Testis (tissue), 3 donors: Measurements from ENCODE around the gene GPC3. TPM values are rescaled to one million over a fixed set of nuclear protein-coding genes. Genes with fewer than 3 reads are reported as not detected.
"Not testable (repeated sequence)": the region's sequence is repeated elsewhere in the genome, so short reads cannot be mapped to it uniquely, and the experiment has no call there.

Source experiments
- DNase-seq: peaks from one replicate; pipeline ENCODE4 v3.0.0-alpha.2; 2019
- H3K27ac ChIP-seq, 2 donors: fragments of 200-600 bp; sonication (generic); one replicate each; pipeline ENCODE4 v1.5.1; 2019
- H3K27me3 ChIP-seq: fragments of 200-600 bp; sonication (generic); one replicate; pipeline ENCODE4 v1.5.1; 2019
- H3K36me3 ChIP-seq: fragments of 200-600 bp; sonication (generic); one replicate; pipeline ENCODE4 v1.5.1; 2017; ENCODE audit warnings: low read depth; ENCODE audit errors: missing control alignments
- H3K4me1 ChIP-seq: fragments of 200-600 bp; sonication (generic); one replicate; pipeline ENCODE4 v1.5.1; 2019
- H3K4me3 ChIP-seq, 2 donors: fragments of 200-600 bp; sonication (generic); one replicate each; pipeline ENCODE4 v1.5.1; 2017 to 2019
- H3K9me3 ChIP-seq: fragments of 200-600 bp; sonication (generic); one replicate; pipeline ENCODE4 v1.5.1; 2017
- POLR2A ChIP-seq: fragments of 450-650 bp; IDR thresholded peaks from one replicate; pipeline ENCODE4 v1.6.1; 2017; ENCODE audit warnings: antibody characterized with exemption, mild to moderate bottlenecking, moderate library complexity
- WGBS, 2 donors: methylation state at CpG; one replicate each; pipeline ENCODE4 v1.1.5; 2018; 5-methylcytosine and 5-hydroxymethylcytosine counted together
- intact Hi-C: fragments of 100-400 bp; cut with DNase I; formaldehyde crosslinking; loops from one replicate; pipeline ENCODE4 v1.15.1; 2023; ENCODE audit warnings: low total_unique reads
- polyA plus RNA-seq: library from polyadenylated mRNA; stranded (reverse); fragments of 350-450 nt; fragmentation: Illumina TruSeq; extraction: RNeasy Lipid Tissue Mini Kit (QIAGEN cat#74804); gene quantifications from one replicate; pipeline ENCODE4 v1.2.3, GENCODE V29; 2014; ENCODE audit warnings: low read depth, low replicate concordance; ENCODE audit not compliant: insufficient read depth
- total RNA-seq, 2 donors: library from RNA; depleted of rRNA; stranded (reverse); fragments of >200 nt; gene quantifications; one replicate each; pipeline ENCODE4 v1.2.3, GENCODE V29; 2016
- TF ChIP-seq, protein P1 (sequence below), 3 experiments: fragments of 450-650 bp in 2 of 3; fragments of 200-600 bp in 1 of 3; sonication (generic) in 1 of 3; IDR thresholded peaks; one replicate each; pipeline ENCODE4 v1.5.1; 2016 to 2019; ENCODE audit warnings: antibody characterized with exemption in 3 of 3, mild to moderate bottlenecking in 2 of 3, moderate library complexity in 1 of 3

Gene GPC3
- total and polyA plus RNA-seq, 3 donors from 2014 or later = 4.9 to 12.9 (median 5.4) TPM

DNA sequence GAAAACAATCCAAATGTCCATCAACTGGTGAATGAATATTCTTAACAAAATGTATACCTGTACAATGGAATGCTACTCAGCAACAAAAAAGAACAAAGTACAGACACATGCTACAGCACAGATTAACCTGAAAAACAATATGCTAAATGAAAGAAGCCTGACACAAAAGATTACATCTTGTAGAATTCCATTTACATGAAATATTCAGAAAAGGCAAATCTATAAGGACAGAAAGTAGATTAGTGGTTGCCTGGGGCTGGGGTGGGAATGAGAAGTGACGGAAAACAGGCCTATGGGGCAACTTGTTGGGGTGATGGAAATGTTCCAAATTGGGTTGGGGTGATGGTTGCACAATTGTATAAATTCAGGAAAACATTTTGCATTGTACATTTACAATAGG lies 351.0 kb downstream of the GPC3 start:
- DNase-seq = no peak
- no peak overlapping the region for H3K4me3 ChIP-seq
- no peak overlapping the region for H3K27ac ChIP-seq
- intact Hi-C loops = no loop called here
- H3K36me3 ChIP-seq = no peaks in the 10 kb centered on the region
- TF ChIP-seq, protein P1, sequence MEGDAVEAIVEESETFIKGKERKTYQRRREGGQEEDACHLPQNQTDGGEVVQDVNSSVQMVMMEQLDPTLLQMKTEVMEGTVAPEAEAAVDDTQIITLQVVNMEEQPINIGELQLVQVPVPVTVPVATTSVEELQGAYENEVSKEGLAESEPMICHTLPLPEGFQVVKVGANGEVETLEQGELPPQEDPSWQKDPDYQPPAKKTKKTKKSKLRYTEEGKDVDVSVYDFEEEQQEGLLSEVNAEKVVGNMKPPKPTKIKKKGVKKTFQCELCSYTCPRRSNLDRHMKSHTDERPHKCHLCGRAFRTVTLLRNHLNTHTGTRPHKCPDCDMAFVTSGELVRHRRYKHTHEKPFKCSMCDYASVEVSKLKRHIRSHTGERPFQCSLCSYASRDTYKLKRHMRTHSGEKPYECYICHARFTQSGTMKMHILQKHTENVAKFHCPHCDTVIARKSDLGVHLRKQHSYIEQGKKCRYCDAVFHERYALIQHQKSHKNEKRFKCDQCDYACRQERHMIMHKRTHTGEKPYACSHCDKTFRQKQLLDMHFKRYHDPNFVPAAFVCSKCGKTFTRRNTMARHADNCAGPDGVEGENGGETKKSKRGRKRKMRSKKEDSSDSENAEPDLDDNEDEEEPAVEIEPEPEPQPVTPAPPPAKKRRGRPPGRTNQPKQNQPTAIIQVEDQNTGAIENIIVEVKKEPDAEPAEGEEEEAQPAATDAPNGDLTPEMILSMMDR (IDR thresholded peaks at IDR 0.05) = no peak
- TF ChIP-seq POLR2A = no peak
- H3K27me3 ChIP-seq = no peaks in the 10 kb centered on the region
- WGBS, 2 donors = 0 to 100% methylated on average over 1 of the region's 1 CpG
- H3K4me1 ChIP-seq = no peaks in the 10 kb centered on the region
- H3K9me3 ChIP-seq = no peaks in the 10 kb centered on the region

DNA sequence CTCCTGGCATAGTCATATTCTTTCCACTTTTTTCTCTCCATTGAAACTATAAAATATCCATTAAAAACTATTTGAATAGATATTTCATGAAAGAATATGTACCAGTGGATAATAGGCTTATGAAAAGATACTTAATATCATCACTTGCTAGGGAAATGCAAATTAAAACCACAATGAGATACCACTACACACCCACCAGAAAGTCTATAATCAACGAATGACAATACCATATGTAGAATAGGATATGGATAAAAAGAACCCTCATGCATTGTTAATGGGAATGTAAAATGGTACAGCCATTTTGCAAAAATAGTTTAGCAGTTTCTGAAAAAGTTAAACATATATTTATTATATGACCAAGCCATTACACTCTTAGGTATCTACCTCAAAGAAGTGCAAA lies 351.4 kb downstream of the GPC3 start:
- H3K36me3 ChIP-seq = no peaks in the 10 kb centered on the region

DNA sequence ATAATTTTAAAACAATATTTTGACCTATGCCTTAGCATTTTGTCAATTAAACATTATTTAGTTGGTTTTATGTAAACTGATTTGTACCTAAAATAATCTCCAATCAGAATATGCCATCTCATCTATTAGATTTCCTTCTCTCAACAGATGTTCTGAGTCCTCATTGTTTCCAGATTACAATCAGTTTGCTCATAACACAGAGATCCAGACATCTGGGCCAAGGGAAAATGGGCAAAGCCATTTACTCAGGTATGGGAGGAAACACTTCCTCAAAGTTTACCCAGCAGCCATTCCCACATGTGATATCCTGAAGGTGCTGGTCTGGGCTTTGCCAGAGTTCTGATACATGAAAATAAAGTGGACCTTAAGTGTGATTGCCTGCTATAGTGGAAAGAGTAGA lies 352.2 kb downstream of the GPC3 start:
- H3K36me3 ChIP-seq = no peaks in the 10 kb centered on the region
- no peak overlapping the region for H3K4me3 ChIP-seq
- H3K27ac ChIP-seq = no peak overlapping the region
- no peaks in the 10 kb centered on the region for H3K9me3 ChIP-seq
- intact Hi-C loops = no loop called here
- no peak for DNase-seq
- no peaks in the 10 kb centered on the region for H3K27me3 ChIP-seq
- H3K4me1 ChIP-seq = no peaks in the 10 kb centered on the region
- TF ChIP-seq, protein P1 (IDR thresholded peaks at IDR 0.05) = no peak
- no peak for TF ChIP-seq POLR2A

More for the DNA sequence above, 351.4 kb downstream of the GPC3 start:
- Histone ChIP-seq H3K4me1 (no peaks in the 10 kb centered on the region), H3K27ac (no peak overlapping the region), H3K9me3 (no peaks in the 10 kb centered on the region), H3K27me3 (no peaks in the 10 kb centered on the region), H3K4me3 (no peak overlapping the region)
- no peak for DNase-seq
- intact Hi-C loops = no loop called here
- TF ChIP-seq, protein P1 (IDR thresholded peaks at IDR 0.05) = no peak
- TF ChIP-seq POLR2A = no peak
- WGBS, 2 donors = 70 to 93% methylated on average over 1 of the region's 1 CpG

DNA sequence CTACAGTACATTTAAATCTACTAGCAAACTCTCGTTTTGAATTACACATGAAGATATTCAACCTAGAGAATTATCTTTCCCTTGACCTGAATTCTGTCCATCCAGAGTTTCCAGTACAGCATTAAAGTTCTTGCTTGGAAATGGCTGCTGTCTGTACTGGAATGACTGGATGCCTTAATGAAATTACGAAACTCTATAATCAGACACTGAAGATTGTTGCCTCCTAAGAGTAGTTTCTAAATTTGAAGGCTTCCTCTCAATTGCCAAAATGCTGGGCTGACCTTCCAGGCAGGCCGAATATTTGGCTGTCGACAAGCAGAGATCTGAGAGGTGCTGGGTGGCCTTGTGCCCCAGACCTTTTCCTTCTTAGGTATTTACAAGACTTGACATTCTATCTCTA lies 355.0 kb downstream of the GPC3 start:
- Histone ChIP-seq H3K27me3 (no peaks in the 10 kb centered on the region), H3K36me3 (no peaks in the 10 kb centered on the region), H3K9me3 (no peaks in the 10 kb centered on the region), H3K4me1 (no peaks in the 10 kb centered on the region), H3K27ac (no peak overlapping the region), H3K4me3 (no peak overlapping the region)
- intact Hi-C loops = no loop called here
- TF ChIP-seq, protein P1 (IDR thresholded peaks at IDR 0.05) = no peak
- no peak for TF ChIP-seq POLR2A
- no peak for DNase-seq
- 62% methylated on average over 4 of the region's 4 CpGs for WGBS, 2 donors

DNA sequence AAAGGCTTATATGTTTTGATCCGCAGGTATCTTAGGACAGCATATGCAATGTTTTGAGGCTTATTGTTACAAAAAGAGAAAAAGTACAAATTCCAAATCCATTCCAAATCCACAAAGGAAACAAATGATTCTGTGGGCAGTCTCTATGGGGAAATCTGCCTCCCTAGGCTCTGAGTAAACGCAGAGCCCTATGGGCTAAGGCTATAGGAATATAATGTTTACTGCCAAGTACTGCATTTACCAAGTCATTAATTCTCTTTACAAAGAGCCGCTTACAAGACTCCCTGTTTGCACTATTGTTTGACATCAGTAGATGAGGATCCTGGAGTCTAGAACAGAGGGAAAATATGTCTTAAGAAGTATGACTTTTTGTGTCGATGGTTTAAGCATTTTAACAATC lies 357.7 kb downstream of the GPC3 start:
- no peaks in the 10 kb centered on the region for H3K36me3 ChIP-seq
- intact Hi-C loops = no loop called here
- no peak for DNase-seq
- no peaks in the 10 kb centered on the region for H3K27me3 ChIP-seq
- no peak overlapping the region for H3K27ac ChIP-seq
- WGBS, 2 donors = 96% methylated on average over 4 of the region's 4 CpGs
- no peak for TF ChIP-seq POLR2A
- TF ChIP-seq, protein P1 (IDR thresholded peaks at IDR 0.05) = no peak
- H3K4me1 ChIP-seq = no peaks in the 10 kb centered on the region
- no peaks in the 10 kb centered on the region for H3K9me3 ChIP-seq
- H3K4me3 ChIP-seq = no peak overlapping the region

DNA sequence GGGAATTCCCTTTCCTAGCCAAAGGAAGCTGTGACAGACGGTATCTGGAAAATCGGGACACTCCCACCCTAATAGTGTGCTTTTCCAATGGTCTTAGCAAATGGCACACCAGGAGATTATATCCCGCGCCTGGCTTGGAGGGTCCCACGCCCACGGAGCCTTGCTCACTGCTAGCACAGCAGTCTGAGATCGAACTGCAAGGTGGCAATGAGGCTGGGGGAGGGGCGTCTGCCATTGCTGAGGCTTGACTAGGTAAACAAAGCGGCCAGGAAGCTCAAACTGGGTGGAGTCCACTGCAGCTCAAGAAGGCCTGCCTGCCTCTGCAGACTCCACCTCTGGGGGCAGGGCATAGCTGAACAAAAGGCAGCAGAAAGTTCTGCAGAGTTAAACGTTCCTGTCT lies 364.0 kb downstream of the GPC3 start:
- H3K4me1 ChIP-seq, H3K4me3 ChIP-seq, H3K27ac ChIP-seq, H3K36me3 ChIP-seq, H3K9me3 ChIP-seq, intact Hi-C loops, H3K27me3 ChIP-seq, DNase-seq: not testable (repeated sequence)
- WGBS, 2 donors = 89% methylated on average over 3 of the region's 10 CpGs; no CpG with 5 or more reads in 1 of the 2 donors
